HG03045 (cell line): Measurements from ENCODE around the gene HEPHL1.
"Not testable (repeated sequence)": the region's sequence is repeated elsewhere in the genome, so short reads cannot be mapped to it uniquely, and the experiment has no call there.

Experiments used
- ATAC-seq: cut with Tn5 transposase; IDR thresholded peaks from one replicate; pipeline ENCODE4 v1.9.1; 2021; ENCODE audit warnings: mild to moderate bottlenecking, moderate library complexity; ENCODE audit not compliant: unreplicated experiment

HEPHL1 gene

GRCh38 chr11:94084164-94084563 lies 63.0 kb downstream of the HEPHL1 start:
- ATAC-seq, result no peak

- no peak for ATAC-seq
Measured at GRCh38 chr11:94088906-94089305, 67.8 kb downstream of the HEPHL1 start.

GRCh38 chr11:94089341-94089740 lies 68.2 kb downstream of the HEPHL1 start:
- no peak for ATAC-seq

DNA sequence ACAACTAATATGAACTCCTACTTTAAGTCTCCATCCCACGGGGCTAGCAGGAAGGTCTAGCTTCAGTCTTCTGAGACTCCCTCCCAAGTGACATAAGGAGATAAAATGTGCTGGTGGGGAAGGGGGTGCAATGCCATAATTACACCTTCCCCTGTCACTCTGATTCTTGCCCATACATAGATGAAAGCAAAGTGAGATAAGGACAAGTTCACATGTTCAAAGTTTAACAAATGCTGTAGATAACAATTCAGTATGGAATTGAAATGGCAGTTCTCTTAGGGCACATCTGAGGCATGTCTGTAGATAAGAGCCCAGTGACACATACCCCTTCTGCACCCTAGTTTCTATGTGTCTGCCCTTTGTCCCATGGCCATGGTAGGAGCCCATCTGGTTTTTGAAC lies 69.2 kb downstream of the HEPHL1 start:
- no peak for ATAC-seq

- ATAC-seq, result no peak
Measured at GRCh38 chr11:94091091-94091490, 69.9 kb downstream of the HEPHL1 start.

- no peak for ATAC-seq
Measured at GRCh38 chr11:94100253-94100652, 79.1 kb downstream of the HEPHL1 start.

DNA sequence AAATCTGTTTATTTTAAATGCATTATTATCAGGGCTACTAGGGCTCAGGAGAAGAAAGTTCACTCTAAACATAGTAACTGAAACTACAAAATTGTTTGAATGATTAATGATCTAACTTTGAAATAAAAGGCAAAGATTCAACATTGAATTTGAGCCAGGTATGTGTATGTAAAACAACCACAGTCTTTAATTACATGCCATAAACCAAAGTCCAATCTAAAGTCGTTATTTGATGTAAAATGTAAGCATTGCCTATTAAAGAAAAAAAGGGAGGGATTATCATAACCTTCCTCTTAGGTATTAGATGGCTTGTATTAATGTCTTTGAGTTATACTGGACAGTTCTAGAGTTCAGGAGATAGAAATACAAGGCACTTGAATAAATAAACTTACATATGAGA lies 82.3 kb downstream of the HEPHL1 start:
- no peak for ATAC-seq

DNA sequence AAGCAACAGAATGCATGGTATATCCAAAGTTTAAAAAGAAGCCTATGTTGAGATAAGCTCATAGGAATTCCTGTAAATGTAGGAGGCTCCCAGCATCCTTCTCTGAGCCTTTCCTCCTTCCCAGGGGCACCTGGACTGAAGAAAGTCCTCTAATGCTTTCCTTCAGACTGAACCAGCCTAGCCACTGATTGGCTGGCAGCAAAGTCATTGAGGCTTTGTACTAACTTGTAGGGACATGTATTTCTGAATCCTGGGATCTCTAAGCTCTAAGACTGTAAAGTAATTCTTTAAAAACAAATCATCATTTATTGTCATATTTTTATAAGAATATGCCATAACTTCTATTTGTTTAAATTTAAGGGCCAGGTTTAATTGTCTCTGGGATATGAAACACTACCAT lies 83.6 kb downstream of the HEPHL1 start:
- no peak for ATAC-seq

DNA sequence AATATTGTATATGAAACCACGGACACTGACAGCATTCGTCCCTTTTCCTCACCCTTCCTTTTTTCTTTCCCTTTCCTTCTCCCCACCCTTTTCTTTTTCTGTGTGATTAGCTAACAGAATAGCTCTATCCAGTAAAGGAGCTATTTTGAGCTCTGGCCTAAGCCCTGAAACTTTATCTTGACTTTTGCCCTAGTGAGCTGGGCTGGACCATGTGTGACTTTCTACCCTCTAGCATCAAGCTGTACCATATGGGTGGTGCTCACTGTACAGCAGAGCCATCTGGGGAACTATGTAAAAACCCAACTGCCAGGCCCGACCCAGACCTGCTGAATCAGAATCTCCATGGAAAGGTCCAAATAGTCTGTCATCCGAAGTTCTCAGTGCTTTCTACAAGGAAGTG lies 85.6 kb downstream of the HEPHL1 start:
- no peak for ATAC-seq

- ATAC-seq, result no peak
Measured at GRCh38 chr11:94107363-94107762, 86.2 kb downstream of the HEPHL1 start.

DNA sequence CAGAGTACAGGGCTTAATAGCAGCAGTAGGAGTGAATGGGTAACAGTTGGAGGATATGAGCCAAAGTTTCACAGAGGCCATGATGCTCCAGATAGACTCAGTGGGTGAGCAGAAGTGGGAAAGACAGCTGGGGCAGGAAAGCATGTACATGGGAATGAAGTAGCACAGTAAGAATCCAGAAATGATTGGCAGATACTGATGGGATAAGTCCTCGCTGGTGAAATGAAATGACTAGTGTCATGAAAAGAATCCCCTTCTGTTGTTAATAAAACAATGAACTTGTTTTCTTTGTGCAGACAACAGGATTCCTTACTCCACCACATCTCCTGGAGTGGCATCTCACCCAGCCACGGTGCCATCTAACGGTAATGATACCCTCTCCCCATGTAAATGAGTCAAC lies 90.1 kb downstream of the HEPHL1 start:
- no peak for ATAC-seq

DNA sequence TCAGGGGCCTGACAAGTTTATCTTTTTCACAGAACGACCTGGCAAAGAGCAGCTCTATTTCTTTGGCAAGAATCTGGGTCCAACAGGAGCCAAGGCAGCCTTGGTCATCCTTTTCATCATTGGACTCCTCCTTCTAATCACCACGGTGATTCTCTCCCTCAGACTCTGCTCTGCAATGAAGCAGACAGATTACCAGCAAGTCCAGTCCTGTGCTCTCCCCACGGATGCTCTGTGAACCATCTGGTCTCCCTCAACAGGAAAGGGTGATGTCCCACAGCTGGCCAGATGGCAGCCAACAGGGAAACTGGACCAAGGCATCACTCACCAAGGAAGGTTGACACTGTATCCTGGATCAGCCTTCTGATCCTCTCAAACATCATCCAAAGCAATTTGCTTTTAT lies 90.5 kb downstream of the HEPHL1 start:
- no peak for ATAC-seq

GRCh38 chr11:94112206-94112953 lies 91.2 kb downstream of the HEPHL1 start:
- no peak for ATAC-seq

GRCh38 chr11:94117197-94117574 lies 96.0 kb downstream of the HEPHL1 start:
- ATAC-seq, result no peak

- ATAC-seq, result no peak
Measured at GRCh38 chr11:94117871-94118270, 96.7 kb downstream of the HEPHL1 start.

DNA sequence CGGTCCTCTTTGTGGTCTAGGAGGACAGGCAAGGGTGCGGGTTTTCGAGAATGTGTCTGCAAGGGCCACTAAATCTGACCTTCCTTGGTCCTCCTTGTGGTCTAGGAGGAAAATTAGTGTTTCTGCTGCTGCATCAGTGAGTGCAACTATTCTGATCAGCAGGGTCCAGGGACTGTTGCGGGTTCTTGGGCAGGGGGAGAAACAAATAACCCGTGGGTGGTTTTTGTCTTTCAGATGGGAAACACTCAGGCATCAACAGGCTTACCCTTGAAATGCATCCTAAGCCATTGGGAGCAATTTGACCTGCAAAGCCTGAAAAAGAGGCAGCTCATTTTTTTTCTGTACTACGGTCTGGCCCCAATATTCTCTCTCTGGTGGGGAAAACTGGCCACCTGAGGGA lies 98.5 kb downstream of the HEPHL1 start:
- ATAC-seq, result not testable (repeated sequence)

- ATAC-seq, result not testable (repeated sequence)
Measured at GRCh38 chr11:94120516-94120915, 99.4 kb downstream of the HEPHL1 start.

DNA sequence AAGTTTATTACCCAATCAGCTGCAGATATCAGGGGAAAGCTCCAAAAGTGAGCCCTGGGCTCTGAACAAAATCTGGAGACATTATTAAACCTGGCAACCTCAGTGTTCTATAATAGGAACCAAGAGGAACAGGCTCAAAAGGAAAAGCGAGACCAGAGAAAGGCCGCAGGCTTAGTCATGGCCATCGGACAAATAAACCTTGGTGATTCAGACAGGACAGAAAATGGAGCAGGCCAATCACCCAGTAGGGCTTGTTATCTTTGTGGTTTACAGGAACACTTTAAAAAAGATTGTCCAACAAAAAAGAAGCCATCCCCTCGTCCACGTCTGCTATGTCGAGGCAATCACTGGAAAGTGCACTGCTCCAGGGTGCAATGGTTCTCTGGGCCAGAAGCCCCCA lies 99.8 kb downstream of the HEPHL1 start:
- no peak for ATAC-seq

DNA sequence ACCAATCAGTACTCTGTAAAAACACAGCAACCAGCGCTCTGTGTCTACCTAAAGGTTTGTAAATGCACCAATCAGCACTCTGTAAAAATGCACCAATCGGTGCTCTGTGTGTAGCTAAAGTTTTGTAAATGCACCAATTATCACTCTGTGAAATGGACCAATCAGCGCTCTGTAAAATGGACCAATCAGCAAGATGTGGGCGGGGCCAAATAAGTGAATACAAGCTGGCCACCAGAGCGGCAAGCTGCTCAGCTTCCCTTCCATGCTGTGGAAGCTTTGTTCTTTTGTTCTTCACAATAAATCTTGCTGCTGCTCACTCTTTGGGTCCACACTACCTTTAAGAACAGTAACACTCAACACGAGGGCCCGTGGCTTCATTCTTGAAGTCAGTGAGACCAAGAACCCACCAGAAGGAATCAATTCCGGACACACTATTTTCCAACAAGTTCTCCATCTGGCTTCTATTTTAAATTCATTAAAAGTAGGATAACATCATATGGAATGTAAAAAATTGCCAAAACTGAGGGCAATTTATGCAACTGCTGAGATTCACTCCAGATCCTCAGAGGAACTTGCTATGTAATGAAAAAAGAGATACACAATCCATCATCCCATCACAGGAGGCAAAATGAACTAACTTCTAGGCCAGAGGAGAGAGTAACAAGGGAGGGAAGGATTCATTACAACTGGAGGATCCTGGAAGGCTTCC lies 104.4 kb downstream of the HEPHL1 start:
- ATAC-seq, result no peak

GRCh38 chr11:94127638-94128037 lies 106.5 kb downstream of the HEPHL1 start:
- ATAC-seq, result no peak

DNA sequence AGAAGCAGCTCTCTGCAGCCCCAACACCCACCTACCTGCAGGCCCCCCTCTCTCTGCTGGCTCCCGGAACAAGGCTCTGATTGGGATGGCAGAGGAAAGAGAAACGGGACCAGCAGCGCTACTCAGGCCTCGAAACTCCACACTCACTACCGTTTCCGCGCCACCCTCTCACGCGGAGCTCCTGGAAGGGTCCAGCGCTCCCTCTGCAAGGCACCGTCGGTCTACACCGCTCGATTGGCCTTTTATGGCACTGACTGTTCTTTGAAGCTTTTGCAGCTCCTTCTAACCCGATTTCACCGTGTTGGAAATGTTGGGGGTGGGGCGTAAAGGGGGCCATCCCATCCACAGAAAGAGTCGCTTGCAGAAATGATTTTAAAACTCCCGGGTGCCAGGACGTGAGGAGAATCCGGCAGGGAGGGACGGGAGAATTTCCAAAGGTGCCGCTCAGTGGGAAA lies 107.2 kb downstream of the HEPHL1 start:
- peak; percentile 26 for ATAC-seq

- ATAC-seq, result peak; percentile 88
Measured at GRCh38 chr11:94128746-94129511, 107.8 kb downstream of the HEPHL1 start, which contains the start of gene PANX1. TSS of gene PANX1 (plus strand) at chr11:94128841. CDS start at chr11:94129313, 472 bp downstream.
